HFFc6 (cell line): Measurements from ENCODE around the gene HLA-E. TPM values are rescaled to one million over a fixed set of nuclear protein-coding genes. Genes with fewer than 3 reads are reported as not detected.
"Not testable (repeated sequence)": the region's sequence is repeated elsewhere in the genome, so short reads cannot be mapped to it uniquely, and the experiment has no call there.

Experiments
- DNase-seq: peaks from one replicate; pipeline ENCODE4 v3.0.0-alpha.2; 2018
- H3K27ac Mint-ChIP-seq: 2 replicates; pipeline ENCODE4 v1.8.0; 2020; ENCODE audit warnings: mild to moderate bottlenecking, mixed read lengths
- H3K27me3 Mint-ChIP-seq: 2 replicates; pipeline ENCODE4 v1.8.0; 2021; ENCODE audit warnings: mild to moderate bottlenecking, moderate library complexity, mixed read lengths; ENCODE audit not compliant: insufficient read depth
- H3K36me3 Mint-ChIP-seq: 2 replicates; pipeline ENCODE4 v1.8.0; 2021; ENCODE audit warnings: low read depth, mixed read lengths
- H3K4me1 Mint-ChIP-seq: 2 replicates; pipeline ENCODE4 v1.8.0; 2020; ENCODE audit warnings: low read depth, mixed read lengths
- H3K4me3 Mint-ChIP-seq: 2 replicates; pipeline ENCODE4 v1.8.0; 2020; ENCODE audit warnings: mild to moderate bottlenecking, moderate library complexity, mixed read lengths
- H3K9me3 Mint-ChIP-seq: 2 replicates; pipeline ENCODE4 v1.8.0; 2020; ENCODE audit warnings: mild to moderate bottlenecking, mixed read lengths
- total RNA-seq, 6 experiments: library from RNA; stranded (reverse); fragmentation: NEBNext Ultra II Directional; extraction: Animal tissue kit (Norgen Biotek cat#: 25700); gene quantifications; 2 replicates in 1 of 6; 3 replicates in 5 of 6; pipeline ENCODE4 v1.2.3, GENCODE V29; 2021
- TF ChIP-seq, protein P1 (sequence below): fragments of 200-600 bp; sonication (generic); IDR thresholded peaks from 2 replicates; pipeline ENCODE4 v1.5.0; 2021; ENCODE audit warnings: antibody characterized with exemption, mild to moderate bottlenecking

HLA-E gene
- total RNA-seq, 6 experiments from 2014 or later = 122 to 131 (median 126) TPM

DNA sequence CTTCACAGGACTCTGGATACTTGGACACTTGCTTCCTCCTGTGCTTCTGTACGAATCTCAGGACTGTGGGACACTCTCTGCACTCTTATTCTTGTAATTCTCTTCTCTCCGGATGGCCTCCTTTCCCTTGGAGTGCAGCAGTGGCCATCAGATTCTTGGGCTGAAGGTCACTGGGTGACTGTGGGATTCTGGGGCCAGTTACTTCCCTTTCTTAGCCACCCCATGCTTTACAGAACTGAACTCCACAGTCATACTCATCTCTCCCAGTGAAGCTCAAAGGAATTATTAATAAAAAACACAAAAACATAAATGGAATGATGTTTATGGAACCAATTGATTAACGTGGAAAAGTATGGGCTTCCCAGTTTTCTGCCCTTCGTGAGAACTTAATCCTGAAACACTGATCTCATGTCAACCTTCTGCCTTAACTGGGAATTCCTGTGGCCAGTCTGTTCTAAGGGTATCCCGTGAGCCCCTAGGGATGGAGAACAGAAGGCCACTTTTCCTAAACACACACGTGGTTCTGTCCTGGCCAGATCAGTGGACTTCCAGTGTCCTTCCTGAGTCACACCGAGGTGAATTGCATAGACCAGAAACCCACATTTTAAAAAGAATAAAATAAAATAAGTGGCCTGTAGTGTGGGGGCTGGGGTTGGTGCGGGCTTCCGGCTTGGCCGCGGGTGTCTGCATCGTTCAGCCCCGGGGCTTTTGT is 23.6 kb upstream of the HLA-E start:
- no peaks in the 10 kb centered on the region for H3K36me3 Mint-ChIP-seq
- DNase-seq = no peak
- H3K27ac Mint-ChIP-seq = no peak overlapping the region
- TF ChIP-seq, protein P1, sequence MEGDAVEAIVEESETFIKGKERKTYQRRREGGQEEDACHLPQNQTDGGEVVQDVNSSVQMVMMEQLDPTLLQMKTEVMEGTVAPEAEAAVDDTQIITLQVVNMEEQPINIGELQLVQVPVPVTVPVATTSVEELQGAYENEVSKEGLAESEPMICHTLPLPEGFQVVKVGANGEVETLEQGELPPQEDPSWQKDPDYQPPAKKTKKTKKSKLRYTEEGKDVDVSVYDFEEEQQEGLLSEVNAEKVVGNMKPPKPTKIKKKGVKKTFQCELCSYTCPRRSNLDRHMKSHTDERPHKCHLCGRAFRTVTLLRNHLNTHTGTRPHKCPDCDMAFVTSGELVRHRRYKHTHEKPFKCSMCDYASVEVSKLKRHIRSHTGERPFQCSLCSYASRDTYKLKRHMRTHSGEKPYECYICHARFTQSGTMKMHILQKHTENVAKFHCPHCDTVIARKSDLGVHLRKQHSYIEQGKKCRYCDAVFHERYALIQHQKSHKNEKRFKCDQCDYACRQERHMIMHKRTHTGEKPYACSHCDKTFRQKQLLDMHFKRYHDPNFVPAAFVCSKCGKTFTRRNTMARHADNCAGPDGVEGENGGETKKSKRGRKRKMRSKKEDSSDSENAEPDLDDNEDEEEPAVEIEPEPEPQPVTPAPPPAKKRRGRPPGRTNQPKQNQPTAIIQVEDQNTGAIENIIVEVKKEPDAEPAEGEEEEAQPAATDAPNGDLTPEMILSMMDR = no peak
- peaks cover 15% of the 10 kb centered on the region for H3K4me1 Mint-ChIP-seq
- no peaks in the 10 kb centered on the region for H3K9me3 Mint-ChIP-seq
- peaks cover 59% of the 10 kb centered on the region for H3K27me3 Mint-ChIP-seq
- H3K4me3 Mint-ChIP-seq = peak overlapping the region; percentile 89; the same call in 1 of the 2 replicates

DNA sequence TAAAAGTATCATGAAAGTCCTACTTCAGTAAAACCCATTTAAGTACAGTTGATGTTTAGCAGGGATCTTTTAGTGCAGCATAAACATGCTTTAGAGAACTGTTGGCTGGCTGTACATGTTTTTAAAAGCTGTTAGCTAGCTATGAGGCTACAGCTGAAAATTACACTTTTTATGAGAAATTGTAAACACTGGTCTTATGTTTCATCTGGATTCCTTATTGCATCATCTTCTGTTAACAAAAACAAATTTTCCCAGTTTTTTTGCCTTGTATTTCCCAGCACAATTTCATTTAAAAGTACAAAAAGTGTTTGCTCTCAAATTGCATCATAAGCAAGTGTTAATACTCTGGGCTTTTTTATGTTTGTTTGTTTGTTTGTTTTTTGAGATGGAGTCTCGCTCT is 18.3 kb upstream of the HLA-E start:
- peaks cover 7% of the 10 kb centered on the region for H3K9me3 Mint-ChIP-seq
- TF ChIP-seq, protein P1 = no peak
- H3K36me3 Mint-ChIP-seq = 0 out of 2 replicates have a peak, but pooled peaks cover 7% of the 10 kb centered on the region
- H3K27me3 Mint-ChIP-seq = peaks cover 44% of the 10 kb centered on the region
- H3K27ac Mint-ChIP-seq = no peak overlapping the region
- no peak for DNase-seq
- H3K4me1 Mint-ChIP-seq = peaks cover 9% of the 10 kb centered on the region
- H3K4me3 Mint-ChIP-seq = no peak overlapping the region

DNA sequence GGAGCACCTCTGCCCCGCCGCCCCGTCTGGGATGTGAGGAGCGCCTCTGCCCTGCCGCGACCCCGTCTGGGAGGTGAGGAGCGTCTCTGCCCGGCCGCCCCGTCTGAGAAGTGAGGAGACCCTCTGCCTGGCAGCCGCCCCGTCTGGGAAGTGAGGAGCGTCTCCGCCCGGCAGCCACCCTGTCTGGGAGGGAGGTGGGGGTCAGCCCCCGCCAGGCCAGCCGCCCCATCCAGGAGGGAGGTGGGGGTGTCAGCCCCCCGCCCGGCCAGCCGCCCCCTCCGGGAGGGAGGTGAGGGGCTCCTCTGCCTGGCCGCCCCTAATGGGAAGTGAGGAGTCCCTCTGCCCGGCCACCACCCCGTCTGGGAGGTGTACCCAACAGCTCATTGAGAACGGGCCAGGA is 14.2 kb upstream of the HLA-E start:
- H3K4me1 Mint-ChIP-seq, H3K27ac Mint-ChIP-seq, H3K9me3 Mint-ChIP-seq, DNase-seq, H3K4me3 Mint-ChIP-seq, H3K36me3 Mint-ChIP-seq: not testable (repeated sequence)
- peaks cover 50% of the 10 kb centered on the region for H3K27me3 Mint-ChIP-seq

DNA sequence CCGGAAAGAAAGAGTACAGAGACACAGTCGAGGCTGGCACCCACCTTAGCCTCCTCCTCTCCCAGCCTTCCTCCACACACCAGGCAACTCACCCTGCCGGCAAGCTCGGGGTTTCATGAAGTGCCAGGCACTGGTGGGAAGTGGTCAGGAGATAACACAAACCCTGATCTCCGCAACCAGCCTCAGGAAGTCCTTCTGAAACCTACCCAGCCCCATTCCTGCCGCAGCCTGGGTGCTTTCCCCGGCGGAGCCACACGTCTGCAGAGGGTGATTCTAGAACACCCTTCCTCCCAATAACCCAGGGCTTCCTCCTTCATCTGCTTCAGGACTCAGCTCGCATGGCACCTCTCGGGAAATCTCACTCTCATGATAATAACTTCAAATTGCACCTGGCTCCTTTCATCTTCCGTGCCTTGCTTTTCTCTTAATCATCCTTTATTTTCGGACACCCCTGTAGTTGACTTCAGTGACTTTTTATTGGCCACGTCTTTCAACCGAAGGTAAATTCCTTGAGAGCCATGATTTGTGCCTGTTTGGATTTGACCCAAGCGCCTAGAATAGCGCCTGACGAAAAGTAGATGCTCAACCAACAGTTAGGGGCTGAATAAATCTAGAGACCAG is 8.7 kb upstream of the HLA-E start:
- TF ChIP-seq, protein P1 = no peak
- Mint-ChIP-seq H3K27me3 (peaks cover 54% of the 10 kb centered on the region), H3K27ac (no peak overlapping the region), H3K36me3 (no peaks in the 10 kb centered on the region), H3K4me3 (peak overlapping the region; percentile 15; the same call in 1 of the 2 replicates), H3K9me3 (no peaks in the 10 kb centered on the region), H3K4me1 (peaks cover 20% of the 10 kb centered on the region)
- no peak for DNase-seq

DNA sequence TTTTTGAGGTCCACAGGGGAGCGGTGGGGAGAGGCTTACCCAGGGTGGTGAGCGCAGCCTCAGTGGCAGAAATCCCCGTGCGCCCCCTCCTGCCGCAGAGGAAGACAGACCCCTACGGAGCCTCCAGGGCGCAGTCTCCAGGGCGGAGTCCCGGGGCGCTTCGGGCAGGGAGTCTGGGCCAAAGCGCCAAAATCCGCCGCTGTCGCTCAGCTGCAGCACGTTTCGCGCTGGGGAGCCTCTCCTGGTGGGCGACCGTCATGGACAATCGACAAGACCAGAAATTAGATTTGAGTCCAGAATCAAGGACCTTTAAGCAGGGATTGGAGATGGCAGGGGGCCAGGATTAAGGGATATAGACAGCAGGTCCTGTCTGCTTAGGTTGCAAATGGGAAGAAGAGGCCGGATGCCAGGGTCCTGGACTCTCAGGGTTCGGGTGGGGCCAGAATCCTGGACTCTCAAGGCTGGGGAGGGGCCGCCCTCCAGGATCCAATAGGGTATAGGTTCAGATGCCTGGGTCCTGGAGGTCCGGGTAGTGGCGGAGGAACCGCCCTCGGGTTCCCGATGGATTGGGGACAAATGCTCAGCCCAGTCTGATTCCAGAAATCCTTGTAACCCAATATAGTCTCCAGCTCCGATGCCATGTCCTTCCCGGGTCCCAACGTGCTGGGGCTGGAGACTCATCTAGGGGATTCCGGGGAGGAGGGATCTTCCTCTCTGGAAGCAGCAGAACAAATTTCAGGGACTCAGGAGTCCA is 7.9 kb upstream of the HLA-E start:
- peaks cover 48% of the 10 kb centered on the region for H3K27me3 Mint-ChIP-seq
- H3K4me3 Mint-ChIP-seq = peak overlapping the region; percentile 82; the same call in 1 of the 2 replicates
- no peaks in the 10 kb centered on the region for H3K36me3 Mint-ChIP-seq

More for the DNA sequence above, 7.9 kb upstream of the HLA-E start:
- TF ChIP-seq, protein P1 = no peak
- no peaks in the 10 kb centered on the region for H3K9me3 Mint-ChIP-seq
- no peak for DNase-seq
- H3K4me1 Mint-ChIP-seq = peaks cover 20% of the 10 kb centered on the region
- no peak overlapping the region for H3K27ac Mint-ChIP-seq
